Right lobe of liver (tissue), 6 donors: ENCODE data around the gene GALNT14. TPM values are rescaled to one million over a fixed set of nuclear protein-coding genes. Genes with fewer than 3 reads are reported as not detected.
A peak's percentile ranks its signal among the peaks of the same experiment; 100 is the strongest.

Experiments
- ATAC-seq, 4 donors: fragments of 200-7000 bp; cut with Tn5 transposase; one replicate each; pipeline ENCODE4 v1.9.1; 2020; ENCODE audit warnings: mild to moderate bottlenecking in 4 of 4, moderate library complexity in 4 of 4
- DNase-seq, 3 donors: peaks; one replicate each; pipeline ENCODE4 v3.0.0-alpha.2; 2020
- H3K27ac ChIP-seq, 3 donors: fragments of 200-600 bp; one replicate each; pipeline ENCODE4 v1.8.0; 2022
- H3K27me3 ChIP-seq, 2 donors: fragments of 200-600 bp; one replicate each; pipeline ENCODE4 v1.8.0; 2022
- H3K36me3 ChIP-seq, 4 donors: fragments of 200-600 bp; sonication (generic) in 1 of 4; one replicate each; pipeline versions ENCODE4 v1.5.1 to v1.8.0; 2017 to 2022; ENCODE audit warnings: control low read depth in 1 of 4
- H3K4me1 ChIP-seq, 4 donors: fragments of 200-600 bp; sonication (generic) in 1 of 4; one replicate each; pipeline versions ENCODE4 v1.5.1 to v1.8.0; 2017 to 2022; ENCODE audit warnings: control low read depth in 1 of 4
- H3K4me3 ChIP-seq, 3 donors: fragments of 200-600 bp; one replicate each; pipeline ENCODE4 v1.8.0; 2022
- H3K9me3 ChIP-seq, 4 donors: fragments of 200-600 bp; sonication (generic) in 1 of 4; one replicate each; pipeline versions ENCODE4 v1.5.1 to v1.8.0; 2017 to 2022; ENCODE audit warnings: control low read depth in 1 of 4
- CTCF ChIP-seq, 4 donors: fragments of 200-600 bp in 3 of 4; fragments of 450-650 bp in 1 of 4; IDR thresholded peaks; one replicate each; pipeline versions ENCODE4 v1.5.1 to v1.8.0; 2016 to 2022; ENCODE audit warnings: antibody characterized with exemption in 4 of 4, mild to moderate bottlenecking in 2 of 4
- POLR2A ChIP-seq: fragments of 450-650 bp; IDR thresholded peaks from one replicate; pipeline ENCODE4 v1.6.1; 2017; ENCODE audit warnings: antibody characterized with exemption, mild to moderate bottlenecking
- WGBS: methylation state at CpG from one replicate; pipeline ENCODE4 v1.1.6; 2018; ENCODE audit warnings: low coverage, low lambda C conversion rate; ENCODE audit not compliant: insufficient coverage; ENCODE audit errors: missing lambda C conversion rate; 5-methylcytosine and 5-hydroxymethylcytosine counted together
- intact Hi-C, 2 donors: fragments of 100-400 bp; cut with DNase I; formaldehyde crosslinking; loops; one replicate each; pipeline versions ENCODE4 v1.11.2 to v1.14.1; 2022
- total RNA-seq, 6 experiments: library from RNA; depleted of rRNA in 2 of 6; stranded (reverse); fragments of >200 nt in 2 of 6; fragmentation: NEBNext Ultra II Directional in 3 of 6; extraction: Animal tissue kit (Norgen Biotek cat#: 25700) in 3 of 6; gene quantifications; one replicate each; pipeline versions ENCODE4 v1.1.0 to v1.2.4, GENCODE V29; 2016 to 2023
- donor health status: DM: no; HTN: yes; CAD: no.
- donor health status: DM: no; HTN: no; CAD: no.
- donor health status: DM: no; HTN: no; CAD: no.
- donor health status: DM: no; HTN: yes; CAD: no.
- donor health status: DM: no; HTN: yes; CAD: no.

GALNT14 gene
- total RNA-seq, 6 experiments from 2014 or later, result 0.37 to 2.8 (median 1.0) TPM

- TF ChIP-seq POLR2A (no peak), CTCF (IDR thresholded peaks at IDR 0.05) (no peak)
- ATAC-seq (peak in 2 of 4 donors; percentile 22 to 27), DNase-seq (peak in 1 of 3 donors; percentile 40)
- Histone ChIP-seq H3K4me1 (no peaks in the 10 kb centered on the region), H3K4me3 (no peak overlapping the region), H3K9me3 (no peaks in the 10 kb centered on the region), H3K27ac (no peak overlapping the region), H3K36me3 (no peaks in the 10 kb centered on the region), H3K27me3 (no peaks in the 10 kb centered on the region)
- 67% methylated on average over 7 of the region's 9 CpGs for WGBS
- intact Hi-C loops, result no loop called here
These were observed 86.7 kb downstream of the GALNT14 start for GRCh38 chr2:31051258-31052140.

GRCh38 chr2:31049916-31050588, 88.2 kb downstream of the GALNT14 start:
- Histone ChIP-seq H3K27ac (no peak overlapping the region), H3K36me3 (no peaks in the 10 kb centered on the region), H3K9me3 (no peaks in the 10 kb centered on the region), H3K4me1 (no peaks in the 10 kb centered on the region), H3K4me3 (no peak overlapping the region), H3K27me3 (no peaks in the 10 kb centered on the region)
- ATAC-seq (no peak), DNase-seq (peak in 1 of 3 donors; percentile 22)
- 54% methylated on average over 13 of the region's 14 CpGs for WGBS
- intact Hi-C loops, result no loop called here
- TF ChIP-seq CTCF (IDR thresholded peaks at IDR 0.05), result no peak
- TF ChIP-seq POLR2A, result no peak

- Histone ChIP-seq H3K9me3 (no peaks in the 10 kb centered on the region), H3K4me1 (no peaks in the 10 kb centered on the region), H3K36me3 (no peaks in the 10 kb centered on the region), H3K27ac (no peak overlapping the region), H3K27me3 (no peaks in the 10 kb centered on the region), H3K4me3 (no peak overlapping the region)
- WGBS, result 67% methylated on average over 3 of the region's 3 CpGs
- intact Hi-C loops, result no loop called here
- DNase-seq (peak in 1 of 3 donors; percentile 24), ATAC-seq (no peak)
- no peak for TF ChIP-seq POLR2A
- no peak for TF ChIP-seq CTCF (IDR thresholded peaks at IDR 0.05)
These were observed 89.0 kb downstream of the GALNT14 start for GRCh38 chr2:31049264-31049663.

- Histone ChIP-seq H3K27me3 (no peaks in the 10 kb centered on the region), H3K36me3 (no peaks in the 10 kb centered on the region), H3K9me3 (no peaks in the 10 kb centered on the region), H3K27ac (no peak overlapping the region), H3K4me3 (no peak overlapping the region), H3K4me1 (no peaks in the 10 kb centered on the region)
- ATAC-seq (no peak), DNase-seq (no peak)
- WGBS, result 58% methylated on average over 4 of the region's 5 CpGs
- intact Hi-C loops, result no loop called here
- TF ChIP-seq CTCF (IDR thresholded peaks at IDR 0.05), result no peak
- no peak for TF ChIP-seq POLR2A
These were observed 90.6 kb downstream of the GALNT14 start for GRCh38 chr2:31047599-31047998.
